GM12865 (cell line): ENCODE measurements around the gene TIGD7.
A peak's percentile ranks its signal among the peaks of the same experiment; 100 is the strongest.

ENCODE experiments used
- DNase-seq: peaks from one replicate; pipeline ENCODE4 v3.0.0; 2010; ENCODE audit warnings: low read depth
- H3K4me3 ChIP-seq: 2 replicates; pipeline ENCODE4 v1.5.1; 2011; ENCODE audit warnings: mild to moderate bottlenecking, low read depth, low read length, control low read depth
- TF ChIP-seq, protein P1 (sequence below): IDR thresholded peaks from 2 replicates; pipeline ENCODE4 v1.5.1; 2011; ENCODE audit warnings: low read length, control low read depth, low read depth, inconsistent platforms; ENCODE audit not compliant: insufficient read depth; ENCODE audit errors: missing control alignments

The TIGD7 gene, protein sequence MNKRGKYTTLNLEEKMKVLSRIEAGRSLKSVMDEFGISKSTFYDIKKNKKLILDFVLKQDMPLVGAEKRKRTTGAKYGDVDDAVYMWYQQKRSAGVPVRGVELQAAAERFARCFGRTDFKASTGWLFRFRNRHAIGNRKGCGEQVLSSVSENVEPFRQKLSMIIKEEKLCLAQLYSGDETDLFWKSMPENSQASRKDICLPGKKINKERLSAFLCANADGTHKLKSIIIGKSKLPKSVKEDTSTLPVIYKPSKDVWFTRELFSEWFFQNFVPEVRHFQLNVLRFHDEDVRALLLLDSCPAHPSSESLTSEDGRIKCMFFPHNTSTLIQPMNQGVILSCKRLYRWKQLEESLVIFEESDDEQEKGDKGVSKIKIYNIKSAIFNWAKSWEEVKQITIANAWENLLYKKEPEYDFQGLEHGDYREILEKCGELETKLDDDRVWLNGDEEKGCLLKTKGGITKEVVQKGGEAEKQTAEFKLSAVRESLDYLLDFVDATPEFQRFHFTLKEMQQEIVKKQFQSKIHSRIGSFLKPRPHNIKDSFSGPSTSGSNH

DNA sequence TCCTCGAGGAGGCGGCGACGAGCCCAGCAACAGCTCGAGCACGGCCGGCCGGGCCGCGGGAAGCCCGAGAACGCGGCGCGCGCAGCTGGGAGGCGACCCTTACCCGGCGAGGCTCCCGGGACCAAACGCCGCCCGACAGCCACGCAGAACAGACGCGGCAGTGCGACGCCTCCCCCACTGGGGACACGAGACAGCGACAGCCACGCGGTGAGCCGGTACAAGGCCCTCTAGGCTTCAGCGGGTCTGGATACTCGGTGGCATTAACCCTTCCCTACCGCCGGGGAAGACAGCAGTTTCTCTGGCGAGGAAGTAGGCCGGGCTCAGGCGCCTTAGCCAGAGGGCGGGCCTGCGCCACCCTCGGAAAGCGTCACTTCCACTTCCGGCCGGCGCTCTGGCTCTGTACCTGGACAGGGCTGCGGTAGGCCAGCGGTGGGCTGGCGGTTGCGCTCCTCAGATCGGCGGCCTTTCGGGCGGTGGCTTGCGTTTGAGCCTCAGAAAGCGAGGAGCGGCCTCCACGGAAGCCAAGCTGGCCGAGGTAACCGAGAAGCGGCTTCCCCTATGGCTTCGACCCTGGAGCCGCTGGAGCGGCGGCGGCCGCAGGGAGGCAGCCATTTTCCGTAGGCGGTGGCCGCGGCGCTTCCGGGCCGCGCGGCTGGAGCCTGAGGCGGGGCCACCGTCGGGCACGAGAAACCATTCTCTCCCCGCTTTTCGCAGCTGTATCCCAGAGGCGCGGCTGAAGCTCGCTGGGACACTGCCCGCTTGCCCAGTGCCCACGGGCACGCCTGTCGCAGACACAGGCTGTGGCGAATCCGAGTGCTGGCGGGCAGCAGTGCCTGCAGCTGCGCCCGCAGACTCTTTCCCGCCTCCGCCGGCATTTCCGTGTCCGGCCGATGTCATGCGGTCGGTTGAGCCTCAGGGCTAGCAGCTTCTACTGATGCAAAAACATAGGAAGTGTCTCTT, at the start of gene TIGD7, which contains the start of gene ZNF75A:
Gene TIGD7 (minus strand): TSS at position 322 of the 960 bp plus-strand sequence. CDS start 4,816 bp downstream, outside the sequence.
Gene ZNF75A (plus strand): TSS at position 389 of the 960 bp plus-strand sequence. CDS start 2,932 bp downstream, outside the sequence.
- TF ChIP-seq, protein P1, sequence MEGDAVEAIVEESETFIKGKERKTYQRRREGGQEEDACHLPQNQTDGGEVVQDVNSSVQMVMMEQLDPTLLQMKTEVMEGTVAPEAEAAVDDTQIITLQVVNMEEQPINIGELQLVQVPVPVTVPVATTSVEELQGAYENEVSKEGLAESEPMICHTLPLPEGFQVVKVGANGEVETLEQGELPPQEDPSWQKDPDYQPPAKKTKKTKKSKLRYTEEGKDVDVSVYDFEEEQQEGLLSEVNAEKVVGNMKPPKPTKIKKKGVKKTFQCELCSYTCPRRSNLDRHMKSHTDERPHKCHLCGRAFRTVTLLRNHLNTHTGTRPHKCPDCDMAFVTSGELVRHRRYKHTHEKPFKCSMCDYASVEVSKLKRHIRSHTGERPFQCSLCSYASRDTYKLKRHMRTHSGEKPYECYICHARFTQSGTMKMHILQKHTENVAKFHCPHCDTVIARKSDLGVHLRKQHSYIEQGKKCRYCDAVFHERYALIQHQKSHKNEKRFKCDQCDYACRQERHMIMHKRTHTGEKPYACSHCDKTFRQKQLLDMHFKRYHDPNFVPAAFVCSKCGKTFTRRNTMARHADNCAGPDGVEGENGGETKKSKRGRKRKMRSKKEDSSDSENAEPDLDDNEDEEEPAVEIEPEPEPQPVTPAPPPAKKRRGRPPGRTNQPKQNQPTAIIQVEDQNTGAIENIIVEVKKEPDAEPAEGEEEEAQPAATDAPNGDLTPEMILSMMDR = no peak
- peak within 1 kb of the TSS; percentile 88 for H3K4me3 ChIP-seq
- peak; percentile 95 for DNase-seq

DNA sequence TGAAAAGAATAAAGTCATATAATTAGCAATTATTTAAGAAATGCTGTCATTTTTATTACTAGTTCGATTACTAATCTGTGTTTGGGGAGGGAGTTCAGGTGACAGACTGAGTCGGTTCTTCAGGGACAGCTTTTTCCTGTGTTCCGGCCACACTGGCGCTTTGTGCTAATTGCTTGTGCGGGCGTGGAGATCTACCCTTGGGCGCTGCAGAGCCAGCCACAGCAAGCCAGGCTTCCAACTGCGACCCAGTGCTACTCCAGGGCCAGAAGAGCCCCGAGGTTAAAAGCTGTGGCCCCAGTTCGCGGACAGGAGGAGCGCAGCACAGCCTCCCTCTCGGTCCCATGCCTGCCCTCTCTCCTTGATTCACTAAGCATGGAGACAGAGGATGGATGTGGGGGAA, 43.9 kb upstream of the TIGD7 start:
- H3K4me3 ChIP-seq = no peak overlapping the region
- DNase-seq = no peak
- TF ChIP-seq, protein P1 = no peak

DNA sequence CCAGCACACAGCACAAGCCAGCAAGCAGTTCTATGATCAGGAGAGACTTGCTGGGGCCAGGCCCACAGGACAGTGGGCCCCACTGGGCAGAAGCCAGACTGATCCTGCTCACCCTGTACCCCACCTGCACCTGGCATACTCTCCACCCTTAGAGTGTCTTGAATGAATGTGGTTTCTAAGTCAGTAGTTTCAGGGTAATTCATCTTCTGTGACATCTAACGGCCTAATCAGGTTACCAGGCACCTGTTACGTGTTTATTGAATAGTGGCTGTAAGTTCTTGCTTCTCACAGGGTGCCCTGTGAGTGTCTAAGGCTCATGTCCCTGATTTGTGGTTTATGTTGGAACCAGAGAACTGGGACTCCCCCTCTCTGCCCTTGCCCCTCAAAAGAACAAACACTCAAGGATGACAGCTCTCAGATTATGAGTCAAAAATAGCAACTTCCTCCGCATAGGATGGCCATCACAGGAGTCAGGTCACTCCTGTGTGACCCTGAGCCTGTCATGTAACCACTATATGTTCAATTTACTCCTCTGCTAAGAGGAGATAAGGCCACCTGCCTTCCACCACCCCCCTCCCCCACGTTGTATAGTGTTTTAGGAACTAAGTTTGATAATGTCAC, 43.4 kb upstream of the TIGD7 start:
- TF ChIP-seq, protein P1 = no peak
- H3K4me3 ChIP-seq = no peak overlapping the region
- DNase-seq = peak; percentile 7

DNA sequence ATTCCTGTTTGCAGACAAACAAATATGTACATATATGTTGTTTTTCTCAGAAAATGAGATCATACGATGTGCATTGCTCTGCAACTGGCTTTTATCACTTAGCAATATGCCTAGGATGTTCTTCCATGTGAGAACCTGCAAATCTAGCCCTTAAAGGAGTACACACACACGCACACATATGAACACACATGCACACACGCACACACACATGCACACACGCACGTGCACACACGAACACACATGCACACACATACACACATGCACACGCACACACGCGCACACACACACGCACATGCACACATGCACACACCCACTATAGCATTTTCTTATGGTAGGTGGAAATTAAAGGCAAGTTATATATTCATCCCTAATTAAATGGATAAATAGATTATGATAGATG, 42.4 kb upstream of the TIGD7 start:
- no peak overlapping the region for H3K4me3 ChIP-seq
- TF ChIP-seq, protein P1 = no peak

DNA sequence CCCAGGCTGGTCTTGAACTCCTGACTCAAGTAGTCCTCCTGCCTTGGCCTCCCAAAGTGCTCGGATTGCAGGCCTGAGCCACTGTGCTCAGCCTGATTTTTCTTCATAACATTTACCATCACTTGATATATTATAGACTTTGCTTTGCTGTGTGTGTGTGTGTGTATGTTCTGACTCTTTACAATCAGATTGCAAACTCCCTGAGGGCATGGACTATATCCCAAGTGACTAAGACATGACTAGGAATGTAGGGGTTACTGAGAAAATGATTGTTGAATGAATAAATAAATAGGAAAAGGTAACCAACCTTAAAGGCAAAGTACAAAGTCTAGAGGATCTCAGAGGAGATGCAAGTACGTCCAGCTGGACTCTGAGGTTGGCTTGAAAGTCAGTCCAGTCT, 40.8 kb upstream of the TIGD7 start:
- no peak for DNase-seq
- TF ChIP-seq, protein P1 = no peak
- no peak overlapping the region for H3K4me3 ChIP-seq

More for the DNA sequence above, 42.4 kb upstream of the TIGD7 start:
- no peak for DNase-seq

DNA sequence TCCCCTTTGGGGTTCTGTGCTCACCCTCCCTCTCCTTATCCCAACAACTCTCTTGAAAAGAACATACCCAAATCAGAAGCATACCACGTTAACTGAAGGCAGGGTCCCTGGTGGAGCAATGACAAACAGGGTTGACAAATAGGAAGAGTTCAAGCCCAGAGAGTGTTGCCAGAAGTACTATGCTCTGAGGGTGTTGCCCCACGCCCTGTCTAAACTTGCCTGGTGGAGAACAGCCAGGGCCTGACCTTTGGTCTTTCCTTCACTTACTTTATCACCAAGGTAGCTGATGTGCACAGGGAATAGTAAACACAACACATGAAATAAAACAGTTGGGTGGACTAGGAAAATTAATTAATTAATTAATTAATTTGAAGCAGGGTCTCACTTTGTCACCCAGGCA, 23.4 kb upstream of the TIGD7 start:
- no peak for DNase-seq
- TF ChIP-seq, protein P1 = no peak
- H3K4me3 ChIP-seq = no peak overlapping the region
